H54 (cell line): Measurements from ENCODE around the gene ALKBH3.

Experiments
- DNase-seq: peaks from one replicate; pipeline ENCODE4 v3.0.0; 2011; ENCODE audit warnings: low spot score, mixed read lengths; ENCODE audit not compliant: insufficient read length
- FAIRE-seq: peaks from 3 replicates; lab custom pipeline; 2011; peaks lifted over from hg19 to GRCh38; lab: Jason Lieb, UNC
- POLR2A ChIP-seq: IDR thresholded peaks from 2 replicates; pipeline ENCODE4 v1.6.1; 2011; ENCODE audit warnings: low read depth, mild to moderate bottlenecking, low read length

ALKBH3 gene

GRCh38 chr11:43868852-43869567, 11.6 kb upstream of the ALKBH3 start:
- peak; percentile 90 for FAIRE-seq
- DNase-seq: peak; percentile 65
- TF ChIP-seq POLR2A: no peak

- no peak for TF ChIP-seq POLR2A
- DNase-seq (no peak), FAIRE-seq (no peak)
Measured at GRCh38 chr11:43871051-43871450, 9.6 kb upstream of the ALKBH3 start.

GRCh38 chr11:43872995-43873394, 7.6 kb upstream of the ALKBH3 start:
- TF ChIP-seq POLR2A: no peak
- DNase-seq (no peak), FAIRE-seq (no peak)

- FAIRE-seq: no peak
- TF ChIP-seq POLR2A: no peak
- no peak for DNase-seq
Measured at GRCh38 chr11:43874078-43874477, 6.6 kb upstream of the ALKBH3 start.

- DNase-seq: no peak
- no peak for TF ChIP-seq POLR2A
- FAIRE-seq: no peak
Measured at GRCh38 chr11:43874738-43875137, 5.9 kb upstream of the ALKBH3 start.

GRCh38 chr11:43879789-43880639, 617 bp upstream of the ALKBH3 start:
- FAIRE-seq (no peak), DNase-seq (no peak)
- TF ChIP-seq POLR2A: no peak

- DNase-seq (no peak), FAIRE-seq (no peak)
- no peak for TF ChIP-seq POLR2A
Measured at GRCh38 chr11:43892851-43893250, 12.2 kb downstream of the ALKBH3 start.

- no peak for FAIRE-seq
- TF ChIP-seq POLR2A: no peak
- no peak for DNase-seq
Measured at GRCh38 chr11:43894546-43894945, 13.9 kb downstream of the ALKBH3 start.

GRCh38 chr11:43895601-43896000, 15.0 kb downstream of the ALKBH3 start:
- TF ChIP-seq POLR2A: no peak
- FAIRE-seq: no peak

GRCh38 chr11:43898574-43898973, 17.9 kb downstream of the ALKBH3 start:
- DNase-seq (no peak), FAIRE-seq (no peak)
- TF ChIP-seq POLR2A: no peak

More at GRCh38 chr11:43895601-43896000, 15.0 kb downstream of the ALKBH3 start:
- DNase-seq: no peak

GRCh38 chr11:43899094-43899493, 18.5 kb downstream of the ALKBH3 start:
- TF ChIP-seq POLR2A: no peak
- no peak for DNase-seq
- no peak for FAIRE-seq

GRCh38 chr11:43901551-43901950, 20.9 kb downstream of the ALKBH3 start:
- DNase-seq (no peak), FAIRE-seq (no peak)
- no peak for TF ChIP-seq POLR2A

- DNase-seq (no peak), FAIRE-seq (no peak)
- TF ChIP-seq POLR2A: no peak
Measured at GRCh38 chr11:43903078-43903477, 22.4 kb downstream of the ALKBH3 start.

- DNase-seq (no peak), FAIRE-seq (no peak)
- TF ChIP-seq POLR2A: no peak
Measured at GRCh38 chr11:43903969-43904368, 23.3 kb downstream of the ALKBH3 start.

- FAIRE-seq (peak; percentile 74), DNase-seq (no peak)
- TF ChIP-seq POLR2A: no peak
Measured at GRCh38 chr11:43904742-43905535, 24.3 kb downstream of the ALKBH3 start.
